A549 (cell line): Measurements from ENCODE around the gene CTSC. TPM values are rescaled to one million over a fixed set of nuclear protein-coding genes. Genes with fewer than 3 reads are reported as not detected.

Source experiments
- ATAC-seq, 2 experiments: fragments of 200-7000 bp in 1 of 2; fragments of >200 bp in 1 of 2; cut with Nextera tagmentation in 1 of 2; cut with Tn5 transposase in 1 of 2; 3 replicates each; pipeline versions ENCODE4 v1.8.0 to v1.9.1; 2018 to 2020; ENCODE audit warnings: mild to moderate bottlenecking in 1 of 2, moderate library complexity in 1 of 2
- CTCF ChIA-PET: fragments of 300-600 bp; sonication (Branson Sonifier 250); formaldehyde crosslinking; extraction: SDS; loops from one replicate; lab custom pipeline; 2021; ENCODE audit warnings: antibody characterized with exemption, inconsistent platforms; lab: Yijun Ruan, JAX
- POLR2A ChIA-PET: fragments of 350-600 bp; formaldehyde crosslinking; extraction: SDS; loops from one replicate; lab custom pipeline; 2021; ENCODE audit warnings: antibody characterized with exemption, inconsistent platforms; lab: Yijun Ruan, JAX
- DNase-seq, 2 experiments: peaks; one replicate each; pipeline versions ENCODE4 v3.0.0 to v3.0.0-alpha.2; 2011 to 2016; ENCODE audit warnings: low read depth in 1 of 2, low spot score in 1 of 2
- FAIRE-seq: peaks from 2 replicates; lab custom pipeline; 2011; peaks lifted over from hg19 to GRCh38; lab: Jason Lieb, UNC
- H3K27ac ChIP-seq, 2 experiments: fragments of >200 bp; sonication (Bioruptor Twin); formaldehyde crosslinking; 3 replicates each; pipeline ENCODE4 v1.5.1; 2016 to 2017
- H3K4me1 ChIP-seq: fragments of >200 bp; sonication (Bioruptor Twin); formaldehyde crosslinking; 3 replicates; pipeline ENCODE4 v1.6.1; 2016
- H3K4me2 ChIP-seq: fragments of >200 bp; sonication (Bioruptor Twin); formaldehyde crosslinking; 3 replicates; pipeline ENCODE4 v1.6.1; 2016
- H3K4me3 ChIP-seq: fragments of >200 bp; sonication (Bioruptor Twin); formaldehyde crosslinking; 3 replicates; pipeline ENCODE4 v1.5.1; 2016
- H3K9me3 ChIP-seq: fragments of >200 bp; sonication (Bioruptor Twin); formaldehyde crosslinking; 3 replicates; pipeline ENCODE4 v1.6.1; 2016
- ATOH8 ChIP-seq: fragments of 250-450 bp; sonication (Bioruptor Pico); IDR thresholded peaks from 2 replicates; pipeline ENCODE4 v1.5.0; 2020; ENCODE audit warnings: low read depth, mild to moderate bottlenecking, moderate library complexity
- CBX8 ChIP-seq: fragments of 200-600 bp; sonication (generic); IDR thresholded peaks from 2 replicates; pipeline ENCODE4 v1.6.1; 2016
- CHD4 ChIP-seq: fragments of 200-600 bp; sonication (generic); IDR thresholded peaks from 2 replicates; pipeline ENCODE4 v1.6.1; 2016; ENCODE audit warnings: antibody characterized with exemption, mild to moderate bottlenecking, borderline replicate concordance
- EHF ChIP-seq: fragments of 250-450 bp; sonication (Bioruptor Pico); IDR thresholded peaks from 2 replicates; pipeline ENCODE4 v1.5.0; 2020; ENCODE audit warnings: mild to moderate bottlenecking
- ELK1 ChIP-seq: fragments of 150-350 bp; IDR thresholded peaks from 2 replicates; pipeline ENCODE4 v1.6.1; 2014; ENCODE audit warnings: low read depth, mild to moderate bottlenecking, low read length
- FOSB ChIP-seq: fragments of 250-450 bp; sonication (Bioruptor Pico); IDR thresholded peaks from 2 replicates; pipeline ENCODE4 v1.5.0; 2020; ENCODE audit warnings: mild to moderate bottlenecking, moderate library complexity
- FOSL2 ChIP-seq, 2 experiments: fragments of 450-650 bp in 1 of 2; fragments of >200 bp in 1 of 2; sonication (Bioruptor Twin) in 1 of 2; formaldehyde crosslinking; IDR thresholded peaks; 2 replicates each; pipeline versions ENCODE4 v1.5.0 to v1.6.1; 2016 to 2020; ENCODE audit warnings: mild to moderate bottlenecking in 1 of 2, moderate library complexity in 1 of 2
- FOXS1 ChIP-seq: fragments of 250-450 bp; sonication (Bioruptor Pico); IDR thresholded peaks from 2 replicates; pipeline ENCODE4 v1.5.0; 2020; ENCODE audit warnings: mild to moderate bottlenecking, moderate library complexity
- HDAC2 ChIP-seq: fragments of 200-600 bp; sonication (generic); IDR thresholded peaks from 2 replicates; pipeline ENCODE4 v1.6.1; 2016
- HOXA7 ChIP-seq: fragments of 250-450 bp; sonication (Bioruptor Pico); IDR thresholded peaks from 2 replicates; pipeline ENCODE4 v1.5.0; 2020; ENCODE audit warnings: mild to moderate bottlenecking, moderate library complexity
- HOXB13 ChIP-seq: fragments of 250-450 bp; sonication (Bioruptor Pico); IDR thresholded peaks from 2 replicates; pipeline ENCODE4 v1.5.0; 2020; ENCODE audit warnings: low read depth, mild to moderate bottlenecking, moderate library complexity
- HOXB5 ChIP-seq: fragments of 250-450 bp; sonication (Bioruptor Pico); IDR thresholded peaks from 2 replicates; pipeline ENCODE4 v1.5.0; 2020; ENCODE audit warnings: mild to moderate bottlenecking, moderate library complexity
- JUNB ChIP-seq: fragments of >200 bp; sonication (Bioruptor Twin); formaldehyde crosslinking; IDR thresholded peaks from 2 replicates; pipeline ENCODE4 v1.6.1; 2016
- KDM1A ChIP-seq: fragments of 200-600 bp; sonication (generic); IDR thresholded peaks from 2 replicates; pipeline ENCODE4 v1.6.1; 2016; ENCODE audit warnings: low read depth, mild to moderate bottlenecking
- KDM5A ChIP-seq: fragments of 200-600 bp; sonication (generic); IDR thresholded peaks from 2 replicates; pipeline ENCODE4 v1.6.1; 2016; ENCODE audit warnings: antibody characterized with exemption, mild to moderate bottlenecking
- MAZ ChIP-seq: fragments of 150-350 bp; IDR thresholded peaks from 2 replicates; pipeline ENCODE4 v1.6.1; 2014; ENCODE audit warnings: antibody characterized with exemption, low read depth, low read length, borderline replicate concordance
- NPAS2 ChIP-seq: fragments of 250-450 bp; sonication (Bioruptor Pico); IDR thresholded peaks from 2 replicates; pipeline ENCODE4 v1.8.0; 2022; ENCODE audit warnings: mild to moderate bottlenecking, moderate library complexity, borderline replicate concordance
- PBX3 ChIP-seq: IDR thresholded peaks from 2 replicates; pipeline ENCODE4 v1.6.1; 2012
- PHF8 ChIP-seq: fragments of 200-600 bp; sonication (generic); IDR thresholded peaks from 2 replicates; pipeline ENCODE4 v1.6.1; 2016; ENCODE audit warnings: low read depth, mild to moderate bottlenecking, antibody characterized with exemption, moderate library complexity, borderline replicate concordance
- POLR2A ChIP-seq: IDR thresholded peaks from 2 replicates; pipeline ENCODE4 v1.6.1; 2012; ENCODE audit warnings: mild to moderate bottlenecking, low read length
- RARB ChIP-seq: fragments of 250-450 bp; sonication (Bioruptor Pico); IDR thresholded peaks from 2 replicates; pipeline ENCODE4 v1.8.0; 2021; ENCODE audit warnings: mild to moderate bottlenecking, moderate library complexity
- RCOR1 ChIP-seq: fragments of 150-350 bp; IDR thresholded peaks from 2 replicates; pipeline ENCODE4 v1.6.1; 2014; ENCODE audit warnings: antibody characterized with exemption, low read length, low read depth
- RFX5 ChIP-seq: fragments of 450-650 bp; IDR thresholded peaks from 2 replicates; pipeline ENCODE4 v1.7.1; 2014; ENCODE audit warnings: antibody characterized with exemption, mild to moderate bottlenecking, moderate library complexity
- TFCP2L1 ChIP-seq: fragments of 250-450 bp; sonication (Bioruptor Pico); IDR thresholded peaks from 2 replicates; pipeline ENCODE4 v1.5.0; 2021; ENCODE audit warnings: mild to moderate bottlenecking
- TP53 ChIP-seq: fragments of 250-450 bp; sonication (Bioruptor Pico); IDR thresholded peaks from 2 replicates; pipeline ENCODE4 v1.5.0; 2021; ENCODE audit warnings: mild to moderate bottlenecking, moderate library complexity
- ZFP36 ChIP-seq: fragments of 450-650 bp; IDR thresholded peaks from 2 replicates; pipeline ENCODE4 v1.6.1; 2014; ENCODE audit warnings: borderline replicate concordance; ENCODE audit not compliant: partially characterized antibody
- WGBS: methylation state at CpG from one replicate; pipeline ENCODE4 v1.1.6; 2017; ENCODE audit errors: missing lambda C conversion rate; 5-methylcytosine and 5-hydroxymethylcytosine counted together
- polyA plus RNA-seq, 4 experiments: library from polyadenylated mRNA; depleted of rRNA in 3 of 4; stranded (reverse); fragments of >200 nt; fragmentation: RNase III in 1 of 4; extraction: RNeasy Plus Mini Kit Qiagen cat#74134 plus additional on column Dnase treatment in 1 of 4; gene quantifications; 2 replicates in 3 of 4; 3 replicates in 1 of 4; pipeline ENCODE4 v1.2.3, GENCODE V29; 2011 to 2017

CTSC gene
- polyA plus RNA-seq, 2 of the 4 experiments (the other 2 are of a cell fraction): 50.0 to 118 TPM

- POLR2A ChIA-PET: no interaction called here
- no peak for FAIRE-seq
- Histone ChIP-seq H3K4me2 (no peak overlapping the region), H3K4me3 (no peak overlapping the region), H3K9me3 (no peaks in the 10 kb centered on the region), H3K4me1 (no peaks in the 10 kb centered on the region), H3K27ac (no peak overlapping the region)
- no peak for TF ChIP-seq RFX5
- no peak for TF ChIP-seq FOSL2 (IDR thresholded peaks at IDR 0.05)
- no peak for TF ChIP-seq FOSL2 (CRISPR knock-in tag; IDR thresholded peaks at IDR 0.05)
- TF ChIP-seq EHF (CRISPR knock-in tag): no peak
- TF ChIP-seq PBX3: no peak
- no peak for TF ChIP-seq ZFP36
- TF ChIP-seq KDM5A: no peak
- TF ChIP-seq TFCP2L1 (CRISPR knock-in tag): no peak
- no peak for TF ChIP-seq POLR2A
- TF ChIP-seq HOXA7: no peak
- TF ChIP-seq RARB (CRISPR knock-in tag): no peak
- TF ChIP-seq ELK1: no peak
- TF ChIP-seq RCOR1: no peak
- TF ChIP-seq HOXB13 (CRISPR knock-in tag): no peak
- CTCF ChIA-PET: no interaction called here
- no peak for DNase-seq
- ATAC-seq: no peak
- WGBS: 47% methylated on average over 1 of the region's 1 CpG
Observed at GRCh38 chr11:88275636-88276035, 61.9 kb downstream of the CTSC start.

GRCh38 chr11:88266919-88267318, 70.6 kb downstream of the CTSC start:
- ATAC-seq (no peak), DNase-seq (no peak), FAIRE-seq (no peak)
- Histone ChIP-seq H3K4me2 (no peak overlapping the region), H3K9me3 (no peaks in the 10 kb centered on the region), H3K4me1 (no peaks in the 10 kb centered on the region), H3K4me3 (no peak overlapping the region), H3K27ac (no peak overlapping the region)
- ChIA-PET POLR2A (no interaction called here), CTCF (interaction anchor here (0.6 to 1.9 kb wide), 2 partner anchors 35 to 277 kb away, joined by 3 to 5 read pairs; no protein-coding TSS in a partner anchor)
- 71% methylated on average over 1 of the region's 1 CpG for WGBS
- TF ChIP-seq NPAS2 (CRISPR knock-in tag) (no peak), HOXB5 (CRISPR knock-in tag) (no peak)

GRCh38 chr11:88266157-88266556, 71.4 kb downstream of the CTSC start:
- no peak for ATAC-seq
- FAIRE-seq: no peak
- H3K27ac ChIP-seq: no peak overlapping the region
- DNase-seq: no peak
- TF ChIP-seq PHF8 (no peak), ELK1 (no peak), RARB (CRISPR knock-in tag) (no peak), KDM1A (no peak), TP53 (CRISPR knock-in tag) (no peak), MAZ (no peak), CBX8 (no peak), ATOH8 (CRISPR knock-in tag) (no peak), JUNB (no peak), ZFP36 (no peak), POLR2A (no peak), NPAS2 (CRISPR knock-in tag) (no peak), HOXA7 (no peak), CHD4 (no peak), HDAC2 (no peak), FOXS1 (CRISPR knock-in tag) (no peak), FOSB (CRISPR knock-in tag) (no peak)
- TF ChIP-seq, all 56 proteins: peak for 0
- POLR2A ChIA-PET: no interaction called here
- Histone ChIP-seq H3K4me3 (no peak overlapping the region), H3K4me1 (no peaks in the 10 kb centered on the region), H3K4me2 (no peak overlapping the region), H3K9me3 (no peaks in the 10 kb centered on the region)
- CTCF ChIA-PET: interaction anchor here (1.9 kb wide), 1 partner anchor 277 kb away, joined by 5 read pairs; no protein-coding TSS in a partner anchor
